ENCODE measurements around the gene C1orf21.

The C1orf21 gene

DNA sequence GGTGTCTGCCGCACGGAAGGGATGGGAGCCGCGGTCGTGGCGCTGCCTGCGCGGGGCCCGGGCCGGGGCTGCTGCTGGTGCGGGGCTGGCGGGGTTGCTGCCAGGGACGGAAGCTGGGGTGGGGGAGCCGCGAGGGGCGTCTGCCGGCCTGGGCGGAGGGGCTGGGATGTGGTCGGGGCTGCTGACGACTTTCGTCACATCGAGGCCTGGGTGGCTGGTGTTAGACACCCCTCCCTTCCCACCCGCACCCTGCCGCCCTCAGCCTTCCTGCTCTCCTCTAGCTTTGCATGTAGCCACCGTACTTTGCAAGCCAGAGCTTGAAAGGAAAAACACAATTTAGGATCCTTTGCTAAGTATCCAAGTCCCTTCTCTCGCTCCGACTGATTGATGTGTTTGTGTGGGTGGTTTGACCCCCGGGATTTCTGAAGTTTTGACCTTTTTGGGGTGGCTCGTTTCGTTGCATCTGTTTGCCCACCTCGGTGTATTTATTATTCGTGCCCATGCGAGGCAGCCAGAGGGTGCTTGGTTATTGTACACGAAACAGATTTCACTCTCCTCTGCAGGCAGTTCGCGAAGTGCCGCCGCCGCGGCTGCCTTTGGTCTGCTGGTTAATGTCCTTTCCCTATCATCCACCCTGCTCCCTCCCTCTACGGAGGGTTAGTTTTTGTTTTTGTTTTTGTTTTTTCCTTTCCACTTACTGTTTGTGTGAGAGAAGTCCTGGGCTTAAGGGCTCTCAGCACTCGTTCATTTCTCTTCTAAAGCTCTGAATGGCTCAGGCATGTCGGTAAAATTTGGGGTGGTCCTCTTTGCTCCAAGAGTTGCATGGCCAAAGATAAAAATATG is 868 bp downstream of the C1orf21 start:
- Histone ChIP-seq H3K36me3 (ENCODE audit: control insufficient read depth, insufficient read depth, low read length, severe bottlenecking) (no peaks in the 10 kb centered on the region), H3K9me3 (ENCODE audit: control insufficient read depth, low read length) (no peaks in the 10 kb centered on the region), H3K4me1 (ENCODE audit: control insufficient read depth, insufficient read depth, low read length) (peaks cover 27% of the 10 kb centered on the region), H3K9ac (ENCODE audit: low read length) (peak overlapping the region; percentile 87), H3K4me3 (ENCODE audit: low read length) (peak overlapping the region; percentile 89), H3K27me3 (replicated peaks; ENCODE audit: control insufficient read depth, insufficient read depth, low read length) (no peaks in the 10 kb centered on the region)
- DNase-seq (ENCODE audit: low read depth): peak; percentile 69

DNA sequence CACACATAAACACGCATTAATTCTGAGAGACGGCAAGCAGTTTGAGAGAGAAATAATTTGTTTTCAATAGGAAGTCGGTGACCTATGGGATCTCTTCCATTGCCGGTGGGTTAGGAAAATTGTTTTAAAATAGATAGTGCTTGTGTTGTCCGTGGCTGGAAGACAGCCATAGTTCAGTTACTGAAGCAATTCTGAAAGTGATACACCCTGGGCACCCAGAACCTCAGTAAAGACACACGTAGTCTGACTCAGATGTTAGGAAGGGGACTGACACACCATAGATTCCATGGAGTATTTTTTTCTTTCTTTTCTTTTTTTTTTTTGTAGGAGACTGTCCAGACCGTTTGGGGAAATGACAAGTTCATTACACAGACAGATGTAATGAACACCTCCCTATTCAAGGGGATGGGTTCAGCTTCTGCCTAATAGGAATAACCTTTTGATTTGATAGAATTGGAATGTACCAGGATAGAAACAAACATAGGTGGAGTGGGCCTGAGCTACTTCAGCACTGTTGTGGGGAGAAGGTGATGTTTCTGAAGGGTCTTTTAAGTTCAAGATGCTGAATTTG is 1.6 kb downstream of the C1orf21 start:
- peaks cover 31% of the 10 kb centered on the region for H3K4me1 ChIP-seq (ENCODE audit: control insufficient read depth, insufficient read depth, low read length)
- H3K36me3 ChIP-seq (ENCODE audit: control insufficient read depth, insufficient read depth, low read length, severe bottlenecking): no peaks in the 10 kb centered on the region
- no peaks in the 10 kb centered on the region for H3K27me3 ChIP-seq (replicated peaks; ENCODE audit: control insufficient read depth, insufficient read depth, low read length)
- H3K4me3 ChIP-seq (ENCODE audit: low read length): peak overlapping the region; percentile 89
- peak overlapping the region; percentile 87 for H3K9ac ChIP-seq (ENCODE audit: low read length)
- no peaks in the 10 kb centered on the region for H3K9me3 ChIP-seq (ENCODE audit: control insufficient read depth, low read length)
- DNase-seq (ENCODE audit: low read depth): peak; percentile 80

DNA sequence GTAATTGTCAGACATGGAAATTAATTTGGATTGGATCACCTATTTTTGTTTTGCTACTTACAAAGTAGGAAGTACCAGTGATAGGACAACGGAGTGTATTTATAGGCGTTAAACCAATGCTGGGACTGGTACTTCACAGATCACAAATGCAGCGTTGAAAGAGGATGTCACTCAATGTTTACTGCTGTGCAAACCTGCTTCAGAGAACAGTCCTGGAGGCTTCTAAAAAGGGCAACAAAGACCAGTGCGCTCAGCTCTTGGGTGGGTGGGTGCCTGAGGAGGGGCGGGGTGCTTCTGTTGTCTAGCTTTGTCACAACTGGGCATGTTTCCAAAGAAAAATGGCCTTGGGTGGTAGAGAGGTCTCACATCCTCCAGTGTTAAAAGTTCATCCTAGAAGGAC is 2.1 kb downstream of the C1orf21 start:
- no peaks in the 10 kb centered on the region for H3K27me3 ChIP-seq (replicated peaks; ENCODE audit: control insufficient read depth, insufficient read depth, low read length)
- H3K4me3 ChIP-seq (ENCODE audit: low read length): peak overlapping the region; percentile 89

DNA sequence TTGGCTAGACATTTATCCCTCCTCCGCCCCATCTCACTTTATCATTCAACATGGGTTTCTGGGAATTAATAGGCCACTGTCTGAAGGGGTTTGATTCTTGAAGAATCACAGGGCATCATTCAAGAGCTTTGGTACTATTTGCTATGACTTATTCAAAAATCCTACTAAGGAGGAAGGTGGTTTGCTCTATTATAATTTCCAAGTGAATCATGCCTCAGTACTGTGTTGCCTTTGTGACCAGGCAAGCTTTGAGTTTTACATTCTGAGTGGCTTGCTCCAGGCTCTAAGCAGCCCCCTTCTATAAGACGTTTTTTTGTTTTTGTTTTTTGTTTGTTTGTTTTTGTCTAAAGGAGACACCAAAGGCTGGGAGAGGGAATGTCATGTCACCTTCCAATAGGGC is 2.6 kb downstream of the C1orf21 start:
- H3K36me3 ChIP-seq (ENCODE audit: control insufficient read depth, insufficient read depth, low read length, severe bottlenecking): no peaks in the 10 kb centered on the region

More for the DNA sequence above, 2.1 kb downstream of the C1orf21 start:
- Histone ChIP-seq H3K36me3 (ENCODE audit: control insufficient read depth, insufficient read depth, low read length, severe bottlenecking) (no peaks in the 10 kb centered on the region), H3K4me1 (ENCODE audit: control insufficient read depth, insufficient read depth, low read length) (peaks cover 36% of the 10 kb centered on the region), H3K9me3 (ENCODE audit: control insufficient read depth, low read length) (no peaks in the 10 kb centered on the region), H3K9ac (ENCODE audit: low read length) (peak overlapping the region; percentile 87)
- no peak for DNase-seq (ENCODE audit: low read depth)

DNA sequence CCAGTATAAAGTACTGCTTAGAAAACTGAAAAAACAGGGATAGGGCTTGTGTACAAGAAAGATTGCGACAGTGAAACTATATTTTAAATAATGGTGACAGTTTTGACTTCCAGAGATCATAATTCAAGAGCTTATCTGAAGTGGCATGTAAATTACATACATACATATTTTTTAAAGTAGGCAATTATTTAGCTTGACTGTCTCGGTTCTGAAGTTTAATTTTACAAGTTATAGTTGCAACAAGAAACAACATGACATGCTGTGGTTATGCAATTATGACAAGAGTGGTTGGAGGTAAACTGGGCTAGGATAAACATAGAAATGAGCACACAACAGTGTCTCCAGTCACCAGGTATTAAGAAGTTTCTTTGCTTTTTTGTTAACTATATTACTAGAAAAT is 4.1 kb downstream of the C1orf21 start:
- Histone ChIP-seq H3K36me3 (ENCODE audit: control insufficient read depth, insufficient read depth, low read length, severe bottlenecking) (no peaks in the 10 kb centered on the region), H3K4me3 (ENCODE audit: low read length) (no peak overlapping the region), H3K9ac (ENCODE audit: low read length) (no peak overlapping the region), H3K4me1 (ENCODE audit: control insufficient read depth, insufficient read depth, low read length) (peaks cover 37% of the 10 kb centered on the region), H3K27me3 (replicated peaks; ENCODE audit: control insufficient read depth, insufficient read depth, low read length) (no peaks in the 10 kb centered on the region), H3K9me3 (ENCODE audit: control insufficient read depth, low read length) (no peaks in the 10 kb centered on the region)
- peak; percentile 20 for DNase-seq (ENCODE audit: low read depth)

More for the DNA sequence above, 2.6 kb downstream of the C1orf21 start:
- Histone ChIP-seq H3K27me3 (replicated peaks; ENCODE audit: control insufficient read depth, insufficient read depth, low read length) (no peaks in the 10 kb centered on the region), H3K9ac (ENCODE audit: low read length) (no peak overlapping the region), H3K9me3 (ENCODE audit: control insufficient read depth, low read length) (no peaks in the 10 kb centered on the region), H3K4me1 (ENCODE audit: control insufficient read depth, insufficient read depth, low read length) (peaks cover 40% of the 10 kb centered on the region), H3K4me3 (ENCODE audit: low read length) (no peak overlapping the region)
- peak; percentile 19 for DNase-seq (ENCODE audit: low read depth)

DNA sequence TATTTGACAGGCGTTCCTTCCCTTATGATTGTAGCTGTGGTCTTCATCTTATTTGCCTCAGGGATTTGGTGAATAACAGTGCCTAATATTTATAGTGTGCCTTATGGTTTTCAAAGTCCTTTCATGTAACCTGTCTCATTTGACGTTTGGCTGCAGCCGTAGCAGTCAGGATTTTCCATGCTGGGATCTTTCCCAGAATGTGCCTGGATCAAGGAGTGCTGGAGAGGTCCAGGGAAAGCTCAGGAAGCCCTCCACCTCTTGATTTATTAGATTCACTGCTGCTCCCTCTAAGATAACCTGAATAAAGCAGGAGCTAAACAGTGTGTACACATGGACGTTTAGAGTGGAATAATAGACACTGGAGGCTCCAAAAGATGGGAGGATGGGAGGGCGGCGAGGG is 5.2 kb downstream of the C1orf21 start:
- Histone ChIP-seq H3K4me3 (ENCODE audit: low read length) (no peak overlapping the region), H3K9me3 (ENCODE audit: control insufficient read depth, low read length) (no peaks in the 10 kb centered on the region), H3K4me1 (ENCODE audit: control insufficient read depth, insufficient read depth, low read length) (peaks cover 35% of the 10 kb centered on the region)

DNA sequence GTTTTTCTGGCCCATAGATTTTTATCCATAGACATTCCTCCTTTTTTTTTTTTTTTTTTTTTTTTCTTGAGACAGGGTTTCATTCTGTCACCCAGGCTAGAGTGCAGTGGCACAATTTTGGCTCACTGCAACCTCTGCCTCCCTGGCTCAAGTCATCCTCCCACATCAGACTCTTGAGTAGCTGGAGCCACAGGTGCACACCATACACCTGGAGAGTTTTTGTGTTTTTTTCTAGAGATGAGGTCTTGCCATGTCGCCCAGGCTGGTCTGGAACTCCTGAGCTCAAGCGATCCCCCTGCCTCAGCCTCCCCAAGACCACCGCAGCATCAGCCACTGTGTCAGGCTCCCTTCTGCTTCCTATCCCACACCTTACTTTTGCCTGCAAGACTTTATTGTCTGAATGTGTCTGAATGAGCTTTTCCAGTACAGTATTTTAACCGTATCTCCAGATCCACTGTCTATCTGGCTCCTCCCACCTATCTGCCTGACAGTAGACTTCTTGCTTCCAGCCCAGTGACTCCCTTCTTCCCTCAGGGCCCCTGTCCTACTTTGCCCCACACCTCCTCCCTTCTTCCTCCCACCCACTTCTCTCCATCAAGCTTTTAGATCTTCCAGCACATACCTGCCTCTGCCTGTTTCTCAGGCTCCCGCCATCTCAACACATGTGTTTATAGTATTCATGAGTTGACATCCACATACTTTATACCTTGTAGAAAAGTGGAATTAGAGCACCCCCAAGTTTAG is 6.1 kb downstream of the C1orf21 start:
- Histone ChIP-seq H3K4me3 (ENCODE audit: low read length) (no peak overlapping the region), H3K9me3 (ENCODE audit: control insufficient read depth, low read length) (no peaks in the 10 kb centered on the region), H3K4me1 (ENCODE audit: control insufficient read depth, insufficient read depth, low read length) (peaks cover 35% of the 10 kb centered on the region), H3K27me3 (replicated peaks; ENCODE audit: control insufficient read depth, insufficient read depth, low read length) (no peaks in the 10 kb centered on the region), H3K36me3 (ENCODE audit: control insufficient read depth, insufficient read depth, low read length, severe bottlenecking) (no peaks in the 10 kb centered on the region), H3K9ac (ENCODE audit: low read length) (no peak overlapping the region)
- no peak for DNase-seq (ENCODE audit: low read depth)

More for the DNA sequence above, 5.2 kb downstream of the C1orf21 start:
- Histone ChIP-seq H3K9ac (ENCODE audit: low read length) (no peak overlapping the region), H3K36me3 (ENCODE audit: control insufficient read depth, insufficient read depth, low read length, severe bottlenecking) (no peaks in the 10 kb centered on the region), H3K27me3 (replicated peaks; ENCODE audit: control insufficient read depth, insufficient read depth, low read length) (no peaks in the 10 kb centered on the region)
- DNase-seq (ENCODE audit: low read depth): no peak

DNA sequence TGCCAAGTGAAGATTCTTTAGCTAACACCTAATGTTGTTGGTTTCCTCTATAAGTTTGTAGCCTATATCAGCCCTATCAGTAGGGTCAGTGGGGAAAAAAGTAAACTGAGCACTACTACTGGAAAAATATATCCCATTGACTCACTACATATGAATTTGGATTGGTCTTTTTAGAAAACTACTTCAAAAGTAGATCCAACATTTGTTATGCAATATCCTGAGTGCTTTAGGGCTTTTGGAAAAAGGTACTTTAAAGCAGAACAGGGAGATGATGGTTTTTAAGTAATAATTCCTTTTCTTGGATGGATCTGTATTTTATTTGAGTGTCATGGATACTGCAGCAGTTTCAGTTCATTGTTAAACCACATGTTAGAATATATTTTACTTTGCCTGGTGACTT is 7.1 kb downstream of the C1orf21 start:
- peak; percentile 52 for DNase-seq (ENCODE audit: low read depth)
- no peaks in the 10 kb centered on the region for H3K36me3 ChIP-seq (ENCODE audit: control insufficient read depth, insufficient read depth, low read length, severe bottlenecking)
- no peaks in the 10 kb centered on the region for H3K27me3 ChIP-seq (replicated peaks; ENCODE audit: control insufficient read depth, insufficient read depth, low read length)
- no peaks in the 10 kb centered on the region for H3K9me3 ChIP-seq (ENCODE audit: control insufficient read depth, low read length)
- no peak overlapping the region for H3K4me3 ChIP-seq (ENCODE audit: low read length)
- no peak overlapping the region for H3K9ac ChIP-seq (ENCODE audit: low read length)
- H3K4me1 ChIP-seq (ENCODE audit: control insufficient read depth, insufficient read depth, low read length): peaks cover 29% of the 10 kb centered on the region

DNA sequence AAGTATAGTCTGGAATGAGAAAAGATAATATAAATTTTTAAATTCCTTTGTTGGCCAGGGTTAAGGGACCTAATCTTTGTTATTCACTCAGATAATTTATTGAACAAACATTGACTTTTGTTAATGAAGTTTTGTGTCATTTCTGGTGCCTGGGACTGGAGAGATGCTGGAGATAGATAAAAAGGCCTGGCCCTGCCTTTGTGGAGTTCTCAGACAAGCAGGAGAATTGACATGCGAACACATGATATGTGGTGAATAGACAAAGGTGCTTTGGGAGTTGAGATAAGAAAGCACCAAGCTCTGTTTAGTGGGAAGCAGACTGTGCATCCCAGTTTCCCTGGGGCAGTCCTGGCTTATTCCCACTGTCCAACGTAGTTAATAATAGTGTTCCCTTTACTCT is 8.5 kb downstream of the C1orf21 start:
- Histone ChIP-seq H3K9ac (ENCODE audit: low read length) (no peak overlapping the region), H3K36me3 (ENCODE audit: control insufficient read depth, insufficient read depth, low read length, severe bottlenecking) (no peaks in the 10 kb centered on the region), H3K9me3 (ENCODE audit: control insufficient read depth, low read length) (no peaks in the 10 kb centered on the region), H3K27me3 (replicated peaks; ENCODE audit: control insufficient read depth, insufficient read depth, low read length) (no peaks in the 10 kb centered on the region), H3K4me1 (ENCODE audit: control insufficient read depth, insufficient read depth, low read length) (peaks cover 23% of the 10 kb centered on the region), H3K4me3 (ENCODE audit: low read length) (no peak overlapping the region)
- no peak for DNase-seq (ENCODE audit: low read depth)

DNA sequence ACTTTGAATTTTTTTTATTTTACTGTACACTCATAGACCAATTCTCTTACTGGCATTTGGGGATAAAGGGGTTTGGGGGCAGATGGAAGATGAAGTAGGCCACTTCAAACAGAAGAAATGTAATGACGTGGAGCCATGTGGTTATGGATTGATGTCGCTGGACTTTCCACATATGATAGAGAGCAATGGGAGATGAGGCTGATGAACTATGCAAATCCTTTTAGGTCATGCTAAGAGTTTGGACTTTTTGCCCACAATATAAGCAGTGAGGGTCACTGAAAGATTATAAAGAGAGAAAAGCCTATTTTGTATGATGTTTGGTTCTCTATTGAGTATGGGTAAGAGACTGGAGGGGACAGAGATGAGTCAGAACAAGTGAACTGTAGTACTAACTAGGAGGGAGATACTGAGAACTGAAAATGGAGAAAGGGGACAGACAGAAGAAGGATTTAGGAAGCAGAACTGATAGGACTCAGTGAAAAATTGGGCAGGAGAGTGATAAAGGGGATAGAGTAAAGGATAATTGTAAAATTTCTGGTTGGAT is 9.2 kb downstream of the C1orf21 start:
- DNase-seq (ENCODE audit: low read depth): no peak
- Histone ChIP-seq H3K27me3 (replicated peaks; ENCODE audit: control insufficient read depth, insufficient read depth, low read length) (no peaks in the 10 kb centered on the region), H3K36me3 (ENCODE audit: control insufficient read depth, insufficient read depth, low read length, severe bottlenecking) (no peaks in the 10 kb centered on the region), H3K9me3 (ENCODE audit: control insufficient read depth, low read length) (no peaks in the 10 kb centered on the region), H3K4me1 (ENCODE audit: control insufficient read depth, insufficient read depth, low read length) (peaks cover 17% of the 10 kb centered on the region), H3K4me3 (ENCODE audit: low read length) (no peak overlapping the region), H3K9ac (ENCODE audit: low read length) (no peak overlapping the region)
